Heart right ventricle (tissue), 16 donors: ENCODE results near the gene KIF5A. TPM values are rescaled to one million over a fixed set of nuclear protein-coding genes. Genes with fewer than 3 reads are reported as not detected.

Experiments
- ATAC-seq, 8 donors: fragments of 200-7000 bp; cut with Tn5 transposase; one replicate each; pipeline ENCODE4 v1.9.1; 2020; ENCODE audit warnings: mild to moderate bottlenecking in 8 of 8, moderate library complexity in 8 of 8, moderate number of reproducible peaks in 1 of 8
- DNase-seq, 2 donors: peaks; one replicate each; pipeline ENCODE4 v3.0.0-alpha.2; 2020
- H3K27ac ChIP-seq, 10 donors: fragments of 200-600 bp; sonication (generic) in 2 of 10; one replicate each; pipeline versions ENCODE4 v1.5.0 to v1.8.0; 2020 to 2022; ENCODE audit warnings: mild to moderate bottlenecking in 3 of 10
- H3K27me3 ChIP-seq, 7 donors: fragments of 200-600 bp; one replicate each; pipeline ENCODE4 v1.8.0; 2021 to 2022; ENCODE audit warnings: mild to moderate bottlenecking in 2 of 7
- H3K36me3 ChIP-seq, 9 donors: fragments of 200-600 bp; sonication (generic) in 1 of 9; one replicate each; pipeline versions ENCODE4 v1.5.0 to v1.8.0; 2020 to 2022; ENCODE audit warnings: mild to moderate bottlenecking in 2 of 9
- H3K4me1 ChIP-seq, 9 donors: fragments of 200-600 bp; sonication (generic) in 1 of 9; one replicate each; pipeline versions ENCODE4 v1.5.0 to v1.8.0; 2020 to 2022; ENCODE audit warnings: mild to moderate bottlenecking in 4 of 9
- H3K4me3 ChIP-seq, 10 donors: fragments of 200-600 bp; sonication (generic) in 2 of 10; one replicate each; pipeline versions ENCODE4 v1.5.0 to v1.8.0; 2020 to 2022; ENCODE audit warnings: mild to moderate bottlenecking in 7 of 10, moderate library complexity in 2 of 10
- H3K9me3 ChIP-seq, 11 donors: fragments of 200-600 bp in 10 of 11; sonication (generic) in 2 of 11; one replicate each; pipeline versions ENCODE4 v1.5.0 to v1.8.0; 2013 to 2022; ENCODE audit warnings: mild to moderate bottlenecking in 2 of 11, control low read depth in 1 of 11, moderate library complexity in 1 of 11
- WGBS, 2 donors: extraction: QIAGEN DNeasy Blood & Tissue Kit; methylation state at CpG; one replicate each; pipeline ENCODE4 v1.1.7; 2013; ENCODE audit warnings: inconsistent platforms in 1 of 2; 5-methylcytosine and 5-hydroxymethylcytosine counted together
- intact Hi-C, 10 donors: fragments of 100-400 bp; cut with DNase I; formaldehyde crosslinking; loops; one replicate each; pipeline versions ENCODE4 v1.11.1 to v1.14.2; 2022
- polyA plus RNA-seq, 2 donors: library from polyadenylated mRNA; stranded (reverse); fragments of 200-250 nt; gene quantifications; one replicate each; pipeline ENCODE4 v1.2.3, GENCODE V29; 2013
- total RNA-seq, 10 donors: library from RNA; stranded (reverse); fragmentation: NEBNext Ultra II Directional in 3 of 10; extraction: Animal tissue kit (Norgen Biotek cat#: 25700) in 3 of 10; gene quantifications; one replicate each; pipeline versions ENCODE4 v1.2.1 to v1.2.4, GENCODE V29; 2021 to 2023
- TF ChIP-seq, protein P1 (sequence below), 9 donors: fragments of 200-600 bp; sonication (generic) in 2 of 9; IDR thresholded peaks; one replicate each; pipeline versions ENCODE4 v1.5.0 to v1.8.0; 2021 to 2022; ENCODE audit warnings: antibody characterized with exemption in 9 of 9, mild to moderate bottlenecking in 5 of 9, moderate library complexity in 1 of 9
- donor health status: Arrhythmogenic right ventricular cardiomyopathy.
- donor health status: ischemic (EF 13 %, LVEDD 7.1; RV severe dilation, severe dysfunction).
- donor health status: healthy with polysubstance abuse.
- donor health status: DM: no; HTN: yes; CAD: no.
- donor health status: DM: no; HTN: no; CAD: no.
- donor health status: ischemic (EF 25% LVEDD 6.9; RV normal size, moderate dysfunction).
- donor health status: ischemic (EF 25% LVEDD 5.7; RV mildly dilated, moderate dysfunction).
- donor health status: healthy.
- donor health status: DM: yes; HTN: yes; CAD: no.
- donor health status: Ischemic cardiomyopathy.
- donor health status: ischemic (EF 35%, LVEDD 5.7; RV mildly dilated, moderate dysfunction).
- donor health status: nonischemic (EF 11% LVEDD 7.7; RV severe dilation, severe dysfunction).
- donor health status: DM: yes; HTN: yes; CAD: no.
- donor health status: PGD.
- donor health status: ischemic (EF 29% LVEDD 5.4; RV normal size, mild dysfunction).
- donor health status: nonischemic (EF 23%, LVEDD 6.1; RV moderate dilation, normal function).

KIF5A gene
- total and polyA plus RNA-seq, 12 donors: 0.05 to 0.29 (median 0.07) TPM; not detected in 5

DNA sequence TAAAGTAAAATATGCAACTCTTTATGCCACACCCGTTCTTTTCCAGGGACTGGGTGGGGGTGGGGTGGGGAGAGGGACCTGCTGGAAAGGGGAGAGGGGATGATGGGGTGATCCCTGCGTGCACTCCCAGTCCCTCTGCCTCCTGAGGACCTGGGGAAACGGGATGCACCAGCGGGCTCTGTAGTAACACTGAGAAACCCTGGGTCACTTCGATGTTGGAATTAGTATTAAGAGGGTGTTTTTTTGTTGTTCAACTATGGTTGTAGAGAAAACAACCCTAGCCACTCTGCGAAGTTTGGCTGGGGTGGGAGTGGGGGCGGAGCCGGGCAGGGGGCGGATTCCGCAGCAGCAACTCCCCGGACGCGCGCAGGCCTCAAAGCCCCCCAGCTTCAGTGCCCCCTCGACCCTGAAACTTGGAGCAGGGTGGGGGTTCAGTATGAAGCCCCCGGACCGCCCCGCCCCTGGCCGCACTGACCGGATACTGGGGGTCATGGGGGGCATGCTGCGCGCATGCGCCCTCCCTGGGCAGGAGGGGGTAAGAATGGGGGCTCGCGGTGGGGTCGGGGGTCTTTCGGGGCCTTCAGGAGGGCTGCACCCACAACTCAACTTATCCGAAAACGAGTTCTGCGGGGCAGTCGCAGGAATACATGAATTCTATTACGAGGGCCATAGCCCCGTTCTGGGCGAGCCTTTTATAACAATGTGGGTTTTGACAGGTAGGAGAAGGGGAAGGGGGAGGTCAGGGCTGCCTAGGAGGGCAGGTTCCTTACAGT, 60.1 kb downstream of the KIF5A start:
- Histone ChIP-seq H3K27ac (peak overlapping the region; percentile 69 to 92 (median 85)), H3K36me3 (peaks cover 0 to 36% (median 0%) of the 10 kb centered on the region in 9 donors), H3K9me3 (no peaks in the 10 kb centered on the region), H3K4me1 (peaks cover 0 to 89% (median 41%) of the 10 kb centered on the region in 9 donors), H3K4me3 (peak overlapping the region in 9 of 10 donors; percentile 57 to 80 (median 68)), H3K27me3 (peaks cover 0 to 56% (median 0%) of the 10 kb centered on the region in 7 donors)
- ATAC-seq (peak in 5 of 8 donors; percentile 4 to 45 (median 26)), DNase-seq (peak; percentile 57 to 68)
- TF ChIP-seq, protein P1, sequence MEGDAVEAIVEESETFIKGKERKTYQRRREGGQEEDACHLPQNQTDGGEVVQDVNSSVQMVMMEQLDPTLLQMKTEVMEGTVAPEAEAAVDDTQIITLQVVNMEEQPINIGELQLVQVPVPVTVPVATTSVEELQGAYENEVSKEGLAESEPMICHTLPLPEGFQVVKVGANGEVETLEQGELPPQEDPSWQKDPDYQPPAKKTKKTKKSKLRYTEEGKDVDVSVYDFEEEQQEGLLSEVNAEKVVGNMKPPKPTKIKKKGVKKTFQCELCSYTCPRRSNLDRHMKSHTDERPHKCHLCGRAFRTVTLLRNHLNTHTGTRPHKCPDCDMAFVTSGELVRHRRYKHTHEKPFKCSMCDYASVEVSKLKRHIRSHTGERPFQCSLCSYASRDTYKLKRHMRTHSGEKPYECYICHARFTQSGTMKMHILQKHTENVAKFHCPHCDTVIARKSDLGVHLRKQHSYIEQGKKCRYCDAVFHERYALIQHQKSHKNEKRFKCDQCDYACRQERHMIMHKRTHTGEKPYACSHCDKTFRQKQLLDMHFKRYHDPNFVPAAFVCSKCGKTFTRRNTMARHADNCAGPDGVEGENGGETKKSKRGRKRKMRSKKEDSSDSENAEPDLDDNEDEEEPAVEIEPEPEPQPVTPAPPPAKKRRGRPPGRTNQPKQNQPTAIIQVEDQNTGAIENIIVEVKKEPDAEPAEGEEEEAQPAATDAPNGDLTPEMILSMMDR (IDR thresholded peaks at IDR 0.05): no peak
- intact Hi-C loops: no loop called here
- WGBS, 2 donors: 25 to 27% methylated on average over 33 to 34 of the region's 34 CpGs

DNA sequence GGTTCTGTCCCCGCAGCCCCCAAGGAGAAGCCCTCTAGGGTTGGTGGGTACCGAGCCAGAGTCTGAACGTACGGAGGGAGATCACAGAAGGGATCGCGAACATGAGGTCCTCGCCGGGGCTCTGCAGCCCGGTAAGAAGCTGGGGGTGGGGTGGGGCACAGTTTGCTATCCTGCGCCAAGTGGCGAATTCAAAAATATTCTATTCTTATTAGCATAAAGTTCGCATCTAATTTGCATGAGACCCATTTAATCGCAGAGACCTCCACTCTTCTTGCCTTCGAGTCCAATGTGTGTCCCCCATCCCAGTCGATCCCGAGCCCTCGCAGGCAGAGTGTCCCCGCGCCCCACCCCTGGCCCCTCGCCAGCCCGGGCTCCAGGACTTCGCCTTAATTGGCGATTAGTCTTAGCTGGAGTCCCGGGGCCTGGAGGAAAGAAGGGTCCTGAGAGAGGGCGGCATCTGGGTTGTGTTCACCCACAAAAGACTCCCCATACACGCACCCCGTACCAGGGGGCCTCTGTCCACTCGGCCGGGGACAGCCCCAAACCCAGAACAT, 60.8 kb downstream of the KIF5A start:
- H3K36me3 ChIP-seq: peaks cover 0 to 42% (median 3%) of the 10 kb centered on the region in 9 donors
- ATAC-seq (peak; percentile 19 to 65 (median 54)), DNase-seq (peak; percentile 74 to 81)
- peak overlapping the region; percentile 69 to 92 (median 85) for H3K27ac ChIP-seq
- intact Hi-C loops: no loop called here
- H3K4me1 ChIP-seq: peaks cover 0 to 89% (median 34%) of the 10 kb centered on the region in 9 donors
- H3K9me3 ChIP-seq: no peaks in the 10 kb centered on the region
- TF ChIP-seq, protein P1 (IDR thresholded peaks at IDR 0.05): no peak
- peak overlapping the region; percentile 57 to 80 (median 70) for H3K4me3 ChIP-seq
- H3K27me3 ChIP-seq: peaks cover 0 to 50% (median 0%) of the 10 kb centered on the region in 7 donors
- WGBS, 2 donors: 2 to 4% methylated on average over 29 of the region's 29 CpGs

DNA sequence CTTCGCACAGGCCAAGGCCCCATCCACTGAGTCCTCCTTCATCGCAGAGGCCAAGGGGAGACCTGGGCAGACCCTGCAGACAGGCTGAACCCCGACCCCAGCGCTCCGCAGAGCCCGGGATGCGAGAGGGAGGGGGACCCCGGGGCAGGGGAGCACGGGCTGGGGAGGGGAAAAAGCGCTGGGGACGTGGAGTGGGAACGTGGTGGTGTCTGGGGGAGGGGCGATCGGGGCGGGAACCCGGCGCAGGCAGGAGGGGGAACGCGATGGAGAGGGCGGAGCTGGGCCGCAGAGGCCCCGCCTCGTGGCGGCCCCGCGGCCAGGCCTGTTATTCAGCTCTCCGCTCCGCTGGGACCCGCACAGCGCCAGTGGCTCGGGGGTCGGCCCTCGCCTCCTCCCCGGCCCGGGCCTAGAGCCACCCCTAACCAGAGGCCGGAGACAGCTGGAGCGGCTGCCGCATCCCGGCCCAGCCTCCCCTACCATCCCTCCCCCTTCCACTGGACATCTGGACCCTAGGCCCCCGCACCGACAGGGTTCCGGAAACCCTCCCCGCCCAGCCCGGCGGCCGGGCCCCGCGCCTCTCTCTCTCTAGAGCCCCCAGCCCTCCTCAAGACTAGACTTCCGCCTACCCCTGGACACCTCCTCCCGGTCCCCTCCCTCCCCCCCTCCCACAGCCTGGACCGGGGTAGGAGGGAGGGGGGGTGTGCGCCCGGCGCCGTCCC, 61.4 kb downstream of the KIF5A start, which contains the start of gene ARHGEF25:
Gene ARHGEF25, plus strand, starts transcription at position 328 of the 719 bp plus-strand sequence. CDS start 460 bp downstream, outside the sequence.
- peak within 1 kb of the TSS; percentile 69 to 92 (median 85) for H3K27ac ChIP-seq
- DNase-seq (peak; percentile 86 to 90), ATAC-seq (peak; percentile 85 to 89 (median 85))
- no peaks in the 10 kb centered on the region for H3K9me3 ChIP-seq
- peaks cover 0 to 49% (median 6%) of the 10 kb centered on the region in 9 donors for H3K36me3 ChIP-seq
- peak within 1 kb of the TSS; percentile 57 to 80 (median 70) for H3K4me3 ChIP-seq
- TF ChIP-seq, protein P1 (IDR thresholded peaks at IDR 0.05): no peak
- WGBS, 2 donors: 0 to 1% methylated on average over 52 to 55 of the region's 55 CpGs
- peaks cover 0 to 89% (median 33%) of the 10 kb centered on the region in 9 donors for H3K4me1 ChIP-seq
- peaks cover 0 to 49% (median 0%) of the 10 kb centered on the region in 7 donors for H3K27me3 ChIP-seq
- intact Hi-C loops: no loop called here
